Right lobe of liver (tissue), 6 donors: ENCODE data around the gene SMC5. TPM values are rescaled to one million over a fixed set of nuclear protein-coding genes. Genes with fewer than 3 reads are reported as not detected.
"Not testable (repeated sequence)": the region's sequence is repeated elsewhere in the genome, so short reads cannot be mapped to it uniquely, and the experiment has no call there.

Source experiments
- ATAC-seq, 4 donors: fragments of 200-7000 bp; cut with Tn5 transposase; one replicate each; pipeline ENCODE4 v1.9.1; 2020; ENCODE audit warnings: mild to moderate bottlenecking in 4 of 4, moderate library complexity in 4 of 4
- DNase-seq, 3 donors: peaks; one replicate each; pipeline ENCODE4 v3.0.0-alpha.2; 2020
- H3K27ac ChIP-seq, 3 donors: fragments of 200-600 bp; one replicate each; pipeline ENCODE4 v1.8.0; 2022
- H3K27me3 ChIP-seq, 2 donors: fragments of 200-600 bp; one replicate each; pipeline ENCODE4 v1.8.0; 2022
- H3K36me3 ChIP-seq, 4 donors: fragments of 200-600 bp; sonication (generic) in 1 of 4; one replicate each; pipeline versions ENCODE4 v1.5.1 to v1.8.0; 2017 to 2022; ENCODE audit warnings: control low read depth in 1 of 4
- H3K4me1 ChIP-seq, 4 donors: fragments of 200-600 bp; sonication (generic) in 1 of 4; one replicate each; pipeline versions ENCODE4 v1.5.1 to v1.8.0; 2017 to 2022; ENCODE audit warnings: control low read depth in 1 of 4
- H3K4me3 ChIP-seq, 3 donors: fragments of 200-600 bp; one replicate each; pipeline ENCODE4 v1.8.0; 2022
- H3K9me3 ChIP-seq, 4 donors: fragments of 200-600 bp; sonication (generic) in 1 of 4; one replicate each; pipeline versions ENCODE4 v1.5.1 to v1.8.0; 2017 to 2022; ENCODE audit warnings: control low read depth in 1 of 4
- POLR2A ChIP-seq: fragments of 450-650 bp; IDR thresholded peaks from one replicate; pipeline ENCODE4 v1.6.1; 2017; ENCODE audit warnings: antibody characterized with exemption, mild to moderate bottlenecking
- WGBS: methylation state at CpG from one replicate; pipeline ENCODE4 v1.1.6; 2018; ENCODE audit warnings: low coverage, low lambda C conversion rate; ENCODE audit not compliant: insufficient coverage; ENCODE audit errors: missing lambda C conversion rate; 5-methylcytosine and 5-hydroxymethylcytosine counted together
- intact Hi-C, 2 donors: fragments of 100-400 bp; cut with DNase I; formaldehyde crosslinking; loops; one replicate each; pipeline versions ENCODE4 v1.11.2 to v1.14.1; 2022
- total RNA-seq, 6 experiments: library from RNA; depleted of rRNA in 2 of 6; stranded (reverse); fragments of >200 nt in 2 of 6; fragmentation: NEBNext Ultra II Directional in 3 of 6; extraction: Animal tissue kit (Norgen Biotek cat#: 25700) in 3 of 6; gene quantifications; one replicate each; pipeline versions ENCODE4 v1.1.0 to v1.2.4, GENCODE V29; 2016 to 2023
- TF ChIP-seq, protein P1 (sequence below), 4 donors: fragments of 200-600 bp in 3 of 4; fragments of 450-650 bp in 1 of 4; IDR thresholded peaks; one replicate each; pipeline versions ENCODE4 v1.5.1 to v1.8.0; 2016 to 2022; ENCODE audit warnings: antibody characterized with exemption in 4 of 4, mild to moderate bottlenecking in 2 of 4
- donor health status: DM: no; HTN: yes; CAD: no.
- donor health status: DM: no; HTN: no; CAD: no.
- donor health status: DM: no; HTN: no; CAD: no.
- donor health status: DM: no; HTN: yes; CAD: no.
- donor health status: DM: no; HTN: yes; CAD: no.

Gene SMC5
- total RNA-seq, 6 experiments from 2014 or later, result 10.6 to 13.9 (median 13.0) TPM

DNA sequence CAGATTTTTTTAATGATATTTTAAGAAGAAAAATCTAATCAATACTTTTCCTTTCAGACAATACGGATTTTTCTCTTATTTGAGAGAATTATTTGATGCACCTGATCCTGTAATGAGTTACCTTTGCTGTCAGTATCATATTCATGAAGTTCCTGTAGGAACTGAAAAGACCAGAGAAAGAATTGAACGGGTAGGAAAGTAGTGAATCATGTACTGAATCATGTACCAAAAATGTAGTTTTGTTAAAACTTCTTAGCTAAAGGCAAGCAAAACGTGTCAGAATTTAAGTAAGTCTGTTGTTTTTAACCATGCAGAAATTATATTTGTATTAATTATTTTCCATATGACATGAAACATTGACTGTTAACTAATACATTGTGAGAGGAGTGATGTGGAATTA is 56.6 kb downstream of the SMC5 start:
- WGBS, result 89% methylated on average over 3 of the region's 3 CpGs
- H3K36me3 ChIP-seq, result peaks cover 0 to 44% (median 8%) of the 10 kb centered on the region in 4 donors

DNA sequence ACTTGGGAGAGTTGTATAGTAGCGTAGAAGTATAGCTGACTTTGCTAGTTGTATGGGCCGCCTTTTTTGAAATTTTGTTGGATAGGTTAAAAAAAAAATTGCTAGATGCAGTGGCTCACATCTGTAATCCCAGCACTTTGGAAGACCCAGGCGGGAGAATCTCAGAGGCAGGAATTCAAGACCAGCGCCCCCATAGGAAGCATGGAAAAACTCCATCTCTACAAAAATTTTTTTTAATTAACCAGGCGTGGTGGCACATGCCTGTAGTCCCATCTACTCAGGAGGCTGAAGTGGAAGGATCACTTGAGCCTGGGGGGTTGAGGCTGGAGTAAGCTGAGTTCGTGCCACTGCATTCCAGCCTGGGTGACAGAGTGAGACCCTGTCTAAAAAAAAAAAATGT is 59.2 kb downstream of the SMC5 start:
- DNase-seq (no peak), ATAC-seq (no peak)
- WGBS, result 100% methylated on average over 2 of the region's 6 CpGs
- Histone ChIP-seq H3K9me3 (no peaks in the 10 kb centered on the region), H3K36me3 (peaks cover 0 to 43% (median 10%) of the 10 kb centered on the region in 4 donors), H3K27me3 (no peaks in the 10 kb centered on the region), H3K4me3 (no peak overlapping the region), H3K27ac (no peak overlapping the region), H3K4me1 (no peaks in the 10 kb centered on the region)
- intact Hi-C loops, result no loop called here
- TF ChIP-seq, protein P1, sequence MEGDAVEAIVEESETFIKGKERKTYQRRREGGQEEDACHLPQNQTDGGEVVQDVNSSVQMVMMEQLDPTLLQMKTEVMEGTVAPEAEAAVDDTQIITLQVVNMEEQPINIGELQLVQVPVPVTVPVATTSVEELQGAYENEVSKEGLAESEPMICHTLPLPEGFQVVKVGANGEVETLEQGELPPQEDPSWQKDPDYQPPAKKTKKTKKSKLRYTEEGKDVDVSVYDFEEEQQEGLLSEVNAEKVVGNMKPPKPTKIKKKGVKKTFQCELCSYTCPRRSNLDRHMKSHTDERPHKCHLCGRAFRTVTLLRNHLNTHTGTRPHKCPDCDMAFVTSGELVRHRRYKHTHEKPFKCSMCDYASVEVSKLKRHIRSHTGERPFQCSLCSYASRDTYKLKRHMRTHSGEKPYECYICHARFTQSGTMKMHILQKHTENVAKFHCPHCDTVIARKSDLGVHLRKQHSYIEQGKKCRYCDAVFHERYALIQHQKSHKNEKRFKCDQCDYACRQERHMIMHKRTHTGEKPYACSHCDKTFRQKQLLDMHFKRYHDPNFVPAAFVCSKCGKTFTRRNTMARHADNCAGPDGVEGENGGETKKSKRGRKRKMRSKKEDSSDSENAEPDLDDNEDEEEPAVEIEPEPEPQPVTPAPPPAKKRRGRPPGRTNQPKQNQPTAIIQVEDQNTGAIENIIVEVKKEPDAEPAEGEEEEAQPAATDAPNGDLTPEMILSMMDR (IDR thresholded peaks at IDR 0.05), result no peak
- no peak for TF ChIP-seq POLR2A

More for the DNA sequence above, 56.6 kb downstream of the SMC5 start:
- Histone ChIP-seq H3K4me3 (no peak overlapping the region), H3K27ac (no peak overlapping the region), H3K27me3 (no peaks in the 10 kb centered on the region), H3K4me1 (no peaks in the 10 kb centered on the region), H3K9me3 (no peaks in the 10 kb centered on the region)
- ATAC-seq (no peak), DNase-seq (no peak)
- intact Hi-C loops, result no loop called here
- TF ChIP-seq, protein P1 (IDR thresholded peaks at IDR 0.05), result no peak
- no peak for TF ChIP-seq POLR2A

DNA sequence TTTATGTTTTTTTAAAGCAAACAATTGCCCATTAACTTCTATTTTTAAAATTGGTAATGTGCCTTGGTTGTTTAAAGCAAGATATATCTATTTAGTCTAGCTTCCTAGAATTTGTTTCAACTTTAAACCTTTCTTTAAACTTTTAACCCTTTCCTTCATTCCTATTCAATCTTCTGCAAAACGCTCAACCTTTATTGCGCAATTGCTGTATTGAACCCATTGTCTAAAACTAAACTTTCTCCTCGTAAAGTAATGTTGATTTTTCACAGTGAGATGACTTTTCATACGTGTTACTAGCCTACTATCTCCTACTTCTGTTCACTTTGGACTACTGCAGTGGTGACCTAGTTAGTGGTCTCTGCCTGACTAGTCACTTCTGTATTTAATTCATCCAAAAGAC is 63.3 kb downstream of the SMC5 start:
- no peak for DNase-seq
- no peak overlapping the region for H3K4me3 ChIP-seq
- intact Hi-C loops, result no loop called here
- 69% methylated on average over 4 of the region's 4 CpGs for WGBS
- no peak for TF ChIP-seq POLR2A
- TF ChIP-seq, protein P1 (IDR thresholded peaks at IDR 0.05), result no peak
- no peak for ATAC-seq
- no peaks in the 10 kb centered on the region for H3K9me3 ChIP-seq
- no peaks in the 10 kb centered on the region for H3K27me3 ChIP-seq
- peaks cover 0 to 47% (median 17%) of the 10 kb centered on the region in 4 donors for H3K36me3 ChIP-seq
- no peak overlapping the region for H3K27ac ChIP-seq
- H3K4me1 ChIP-seq, result no peaks in the 10 kb centered on the region

DNA sequence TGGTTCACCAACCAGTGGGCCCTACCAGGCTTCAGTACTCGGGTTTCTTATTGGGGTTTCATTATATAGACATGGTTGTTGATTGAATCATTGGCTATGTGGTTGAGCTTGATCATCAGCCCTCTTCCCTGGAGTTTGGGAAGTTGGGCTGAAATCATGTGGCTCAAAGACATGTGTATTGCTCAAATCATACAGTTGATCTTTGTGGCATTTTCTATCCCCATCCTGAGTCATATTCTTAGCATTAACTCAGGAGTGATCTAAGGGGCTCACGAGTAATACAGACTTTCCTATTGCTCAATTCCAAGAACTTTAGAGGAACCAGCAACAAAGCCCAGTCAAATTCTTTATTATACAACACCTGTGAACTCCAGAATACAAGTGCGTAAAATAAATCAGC is 66.2 kb downstream of the SMC5 start:
- Histone ChIP-seq H3K27me3 (no peaks in the 10 kb centered on the region), H3K36me3 (peaks cover 0 to 34% (median 11%) of the 10 kb centered on the region in 4 donors), H3K4me3 (no peak overlapping the region), H3K27ac (no peak overlapping the region), H3K4me1 (no peaks in the 10 kb centered on the region), H3K9me3 (no peaks in the 10 kb centered on the region)
- intact Hi-C loops, result no loop called here
- TF ChIP-seq, protein P1 (IDR thresholded peaks at IDR 0.05), result no peak
- no peak for TF ChIP-seq POLR2A
- 94% methylated on average over 3 of the region's 3 CpGs for WGBS
- ATAC-seq (no peak), DNase-seq (no peak)

DNA sequence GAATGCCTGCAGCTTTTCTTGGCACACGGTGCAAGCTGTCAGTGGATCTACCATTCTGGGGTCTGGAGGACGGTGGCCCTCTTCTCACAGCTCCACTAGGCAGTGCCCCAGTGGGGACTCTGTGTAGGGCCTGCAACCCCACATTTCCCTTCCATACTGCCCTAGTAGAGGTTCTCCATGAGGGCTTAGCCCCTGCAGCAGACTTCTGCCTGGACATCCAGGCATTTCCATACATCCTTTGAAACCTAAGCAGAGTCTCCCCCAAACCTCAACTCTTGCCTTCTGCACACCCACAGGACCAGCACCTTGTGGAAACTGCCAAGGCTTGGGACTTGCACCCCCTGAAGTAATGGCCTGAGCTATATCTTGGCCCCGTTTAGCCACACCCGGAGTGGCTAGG is 69.8 kb downstream of the SMC5 start:
- H3K27me3 ChIP-seq, result not testable (repeated sequence)
- no CpG with 5 or more reads among the region's 4 CpGs for WGBS

More for the DNA sequence above, 69.8 kb downstream of the SMC5 start:
- H3K4me1 ChIP-seq, H3K27ac ChIP-seq, ATAC-seq, H3K9me3 ChIP-seq, intact Hi-C loops, DNase-seq, H3K4me3 ChIP-seq: not testable (repeated sequence)
- peaks cover 0 to 29% (median 6%) of the 10 kb centered on the region in 4 donors for H3K36me3 ChIP-seq
